ENCODE data around the gene ZNHIT2.

- TF ChIP-seq CTCF (IDR thresholded peaks at IDR 0.05; ENCODE audit: insufficient read depth, low read length) (no peak), GABPA (IDR thresholded peaks at IDR 0.05; ENCODE audit: low read depth) (no peak), POLR2AphosphoS5 (IDR thresholded peaks at IDR 0.05; ENCODE audit: low read depth) (no peak), REST (IDR thresholded peaks at IDR 0.05; ENCODE audit: insufficient replicate concordance, low read depth) (no peak), SPI1 (IDR thresholded peaks at IDR 0.05; ENCODE audit: borderline replicate concordance, low read depth) (no peak)
These were observed 48.2 kb upstream of the ZNHIT2 start for GRCh38 chr11:65165410-65166317.

Measured in HL-60 (cell line).